ENCODE measurements around the gene UPF3A.
A peak's percentile ranks its signal among the peaks of the same experiment; 100 is the strongest.

UPF3A gene

GRCh38 chr13:114279758-114280355 is 1.5 kb upstream of the UPF3A start:
- Mint-ChIP-seq H3K27ac (peak overlapping the region; percentile 88 to 94), H3K27me3 (no peaks in the 10 kb centered on the region), H3K4me3 (peak overlapping the region; percentile 53 to 79), H3K9me3 (no peaks in the 10 kb centered on the region), H3K4me1 (peaks cover 32% of the 10 kb centered on the region)
- ATAC-seq (no peak), DNase-seq (no peak)

- Mint-ChIP-seq H3K9me3 (no peaks in the 10 kb centered on the region), H3K27me3 (no peaks in the 10 kb centered on the region), H3K4me1 (peaks cover 36% of the 10 kb centered on the region), H3K4me3 (peak overlapping the region; percentile 79 to 93), H3K27ac (peak overlapping the region; percentile 93 to 95)
- peak; percentile 78 for ATAC-seq
- DNase-seq: peak; percentile 81 to 85
These were observed 755 bp downstream of the UPF3A start for GRCh38 chr13:114282041-114282670.

GRCh38 chr13:114283576-114283975 is 2.2 kb downstream of the UPF3A start:
- Mint-ChIP-seq H3K9me3 (no peaks in the 10 kb centered on the region), H3K4me1 (peaks cover 43% of the 10 kb centered on the region), H3K4me3 (peak overlapping the region; percentile 41 to 69), H3K27ac (no peak overlapping the region), H3K27me3 (no peaks in the 10 kb centered on the region)
- DNase-seq (no peak), ATAC-seq (no peak)

GRCh38 chr13:114284680-114285079 is 3.3 kb downstream of the UPF3A start:
- DNase-seq: no peak
- H3K4me1 Mint-ChIP-seq: peaks cover 36% of the 10 kb centered on the region
- ATAC-seq: no peak
- no peaks in the 10 kb centered on the region for H3K27me3 Mint-ChIP-seq
- no peaks in the 10 kb centered on the region for H3K9me3 Mint-ChIP-seq
- H3K4me3 Mint-ChIP-seq: peak overlapping the region in 1 of 2 donors; percentile 19
- H3K27ac Mint-ChIP-seq: no peak overlapping the region

- Mint-ChIP-seq H3K27ac (no peak overlapping the region), H3K4me3 (peak overlapping the region in 1 of 2 donors; percentile 19), H3K27me3 (no peaks in the 10 kb centered on the region), H3K9me3 (no peaks in the 10 kb centered on the region), H3K4me1 (peaks cover 30% of the 10 kb centered on the region)
- ATAC-seq: no peak
- DNase-seq: no peak
These were observed 3.9 kb downstream of the UPF3A start for GRCh38 chr13:114285166-114285808.

- ATAC-seq: no peak
- peaks cover 23% of the 10 kb centered on the region for H3K4me1 Mint-ChIP-seq
- no peaks in the 10 kb centered on the region for H3K27me3 Mint-ChIP-seq
- no peaks in the 10 kb centered on the region for H3K9me3 Mint-ChIP-seq
- no peak overlapping the region for H3K27ac Mint-ChIP-seq
- no peak overlapping the region for H3K4me3 Mint-ChIP-seq
- DNase-seq: no peak
These were observed 5.4 kb downstream of the UPF3A start for GRCh38 chr13:114286808-114287207.

GRCh38 chr13:114288157-114288591 is 6.8 kb downstream of the UPF3A start:
- Mint-ChIP-seq H3K9me3 (no peaks in the 10 kb centered on the region), H3K4me1 (peaks cover 23% of the 10 kb centered on the region), H3K27me3 (no peaks in the 10 kb centered on the region), H3K27ac (peak overlapping the region; percentile 13 to 21), H3K4me3 (no peak overlapping the region)
- no peak for DNase-seq
- no peak for ATAC-seq

GRCh38 chr13:114296448-114296847 is 15.0 kb downstream of the UPF3A start:
- H3K27me3 Mint-ChIP-seq: no peaks in the 10 kb centered on the region
- no peak overlapping the region for H3K27ac Mint-ChIP-seq
- H3K4me1 Mint-ChIP-seq: peaks cover 7% of the 10 kb centered on the region
- ATAC-seq: no peak
- H3K4me3 Mint-ChIP-seq: no peak overlapping the region
- DNase-seq: no peak
- no peaks in the 10 kb centered on the region for H3K9me3 Mint-ChIP-seq

- Mint-ChIP-seq H3K4me1 (peaks cover 7% of the 10 kb centered on the region), H3K9me3 (no peaks in the 10 kb centered on the region), H3K4me3 (no peak overlapping the region), H3K27ac (no peak overlapping the region), H3K27me3 (no peaks in the 10 kb centered on the region)
- ATAC-seq (no peak), DNase-seq (no peak)
These were observed 15.5 kb downstream of the UPF3A start for GRCh38 chr13:114296902-114297301.

GRCh38 chr13:114298866-114299265 is 17.5 kb downstream of the UPF3A start:
- Mint-ChIP-seq H3K27me3 (no peaks in the 10 kb centered on the region), H3K27ac (no peak overlapping the region), H3K9me3 (no peaks in the 10 kb centered on the region), H3K4me1 (peaks cover 7% of the 10 kb centered on the region), H3K4me3 (no peak overlapping the region)
- ATAC-seq: no peak
- DNase-seq: no peak

GRCh38 chr13:114299604-114300305 is 18.4 kb downstream of the UPF3A start:
- ATAC-seq: no peak
- H3K4me3 Mint-ChIP-seq: no peak overlapping the region
- peaks cover 7% of the 10 kb centered on the region for H3K4me1 Mint-ChIP-seq
- no peak overlapping the region for H3K27ac Mint-ChIP-seq
- H3K27me3 Mint-ChIP-seq: no peaks in the 10 kb centered on the region
- DNase-seq: no peak
- no peaks in the 10 kb centered on the region for H3K9me3 Mint-ChIP-seq

GRCh38 chr13:114303700-114304327 is 22.4 kb downstream of the UPF3A start:
- DNase-seq (no peak), ATAC-seq (no peak)
- H3K27me3 Mint-ChIP-seq: no peaks in the 10 kb centered on the region
- no peaks in the 10 kb centered on the region for H3K9me3 Mint-ChIP-seq
- H3K27ac Mint-ChIP-seq: peak overlapping the region; percentile 42 to 74
- H3K4me1 Mint-ChIP-seq: no peaks in the 10 kb centered on the region
- H3K4me3 Mint-ChIP-seq: no peak overlapping the region

GRCh38 chr13:114304346-114305034 is 23.1 kb downstream of the UPF3A start:
- no peak for ATAC-seq
- Mint-ChIP-seq H3K4me1 (no peaks in the 10 kb centered on the region), H3K9me3 (no peaks in the 10 kb centered on the region), H3K27ac (no peak overlapping the region), H3K4me3 (no peak overlapping the region), H3K27me3 (no peaks in the 10 kb centered on the region)
- DNase-seq: no peak

GRCh38 chr13:114309086-114309485 is 27.7 kb downstream of the UPF3A start:
- Mint-ChIP-seq H3K27ac (peak overlapping the region in 1 of 2 donors; percentile 20), H3K4me3 (no peak overlapping the region), H3K4me1 (peaks cover 13% of the 10 kb centered on the region), H3K9me3 (peaks cover 0 to 4% of the 10 kb centered on the region in 2 donors), H3K27me3 (no peaks in the 10 kb centered on the region)
- no peak for ATAC-seq
- DNase-seq: no peak

GRCh38 chr13:114309806-114310410 is 28.5 kb downstream of the UPF3A start:
- Mint-ChIP-seq H3K4me1 (peaks cover 15% of the 10 kb centered on the region), H3K27me3 (no peaks in the 10 kb centered on the region), H3K4me3 (no peak overlapping the region), H3K9me3 (peaks cover 0 to 4% of the 10 kb centered on the region in 2 donors), H3K27ac (no peak overlapping the region)
- ATAC-seq: no peak
- DNase-seq: no peak
